Neural cell (in vitro differentiated cells): ENCODE measurements around the gene DDX24. TPM values are rescaled to one million over a fixed set of nuclear protein-coding genes. Genes with fewer than 3 reads are reported as not detected.

ENCODE experiments used
- H2AFZ ChIP-seq: fragments of 200-600, 300-800 bp; sonication (generic), shearing (Covaris generic); 2 replicates; pipeline ENCODE4 v1.6.0; 2014; ENCODE audit warnings: low read depth, mild to moderate bottlenecking, antibody characterized with exemption, low read length, moderate library complexity
- H3F3A ChIP-seq: fragments of 200-600 bp; shearing (Covaris generic); 2 replicates; pipeline ENCODE4 v1.6.1; 2016; ENCODE audit warnings: mild to moderate bottlenecking, moderate library complexity, mixed read lengths, antibody characterized with exemption, low read length; ENCODE audit not compliant: insufficient read depth, poor library complexity, severe bottlenecking
- H3K27ac ChIP-seq: fragments of 200-600, 300-800 bp; sonication (generic), shearing (Covaris generic); 2 replicates; pipeline ENCODE4 v1.5.1; 2014; ENCODE audit warnings: mild to moderate bottlenecking, low read length, moderate library complexity
- H3K27me3 ChIP-seq: fragments of 300-800, 200-600 bp; sonication (generic), shearing (Covaris generic); 2 replicates; pipeline ENCODE4 v1.6.0; 2014; ENCODE audit warnings: mild to moderate bottlenecking, low read depth, low read length, moderate library complexity; ENCODE audit not compliant: insufficient read depth
- H3K36me3 ChIP-seq: fragments of 300-800, 200-600 bp; sonication (generic), shearing (Covaris generic); 2 replicates; pipeline ENCODE4 v1.5.1; 2014; ENCODE audit warnings: mild to moderate bottlenecking, antibody characterized with exemption, low read length, moderate library complexity; ENCODE audit not compliant: insufficient read depth
- H3K4me2 ChIP-seq: fragments of 300-800, 200-600 bp; sonication (generic), shearing (Covaris generic); 2 replicates; pipeline ENCODE4 v1.6.0; 2014; ENCODE audit warnings: mild to moderate bottlenecking, low read length
- H3K4me3 ChIP-seq: fragments of 300-800, 200-600 bp; sonication (generic), shearing (Covaris generic); 2 replicates; pipeline ENCODE4 v1.5.1; 2014; ENCODE audit warnings: mild to moderate bottlenecking, low read length, moderate library complexity
- H3K79me2 ChIP-seq: fragments of 200-600 bp; shearing (Covaris generic); replicated peaks from 2 replicates; pipeline ENCODE4 v1.6.0; 2014; ENCODE audit warnings: mild to moderate bottlenecking, low read length, moderate library complexity; ENCODE audit not compliant: insufficient read depth
- H3K9ac ChIP-seq: fragments of 300-800, 200-600 bp; sonication (generic), shearing (Covaris generic); 2 replicates; pipeline ENCODE4 v1.6.1; 2016; ENCODE audit warnings: mild to moderate bottlenecking, low read length, mixed read lengths
- H3K9me2 ChIP-seq: fragments of 200-600 bp; shearing (Covaris generic); 2 replicates; pipeline ENCODE4 v1.6.1; 2016; ENCODE audit warnings: mild to moderate bottlenecking, low read length, mixed read lengths; ENCODE audit not compliant: insufficient read depth
- H3K9me3 ChIP-seq: fragments of 200-600, 300-800 bp; sonication (generic), shearing (Covaris generic); 2 replicates; pipeline ENCODE4 v1.6.1; 2016; ENCODE audit warnings: mild to moderate bottlenecking, mixed run types, low read length, moderate library complexity, mixed read lengths
- H4K20me1 ChIP-seq: fragments of 200-600 bp; shearing (Covaris generic); 2 replicates; pipeline ENCODE4 v1.6.1; 2016; ENCODE audit warnings: mild to moderate bottlenecking, mixed run types; ENCODE audit not compliant: insufficient read depth
- EP300 ChIP-seq: fragments of 450-650 bp; conservative IDR thresholded peaks from 2 replicates; pipeline ENCODE4 v1.6.1; 2014; ENCODE audit warnings: antibody characterized with exemption, mild to moderate bottlenecking, moderate library complexity; ENCODE audit not compliant: poor library complexity, severe bottlenecking
- EZH2 ChIP-seq: fragments of 200-600, 300-800 bp; shearing (Covaris generic), sonication (generic); IDR thresholded peaks from 2 replicates; pipeline ENCODE4 v1.6.1; 2014; ENCODE audit warnings: antibody characterized with exemption, low read length, borderline replicate concordance, mild to moderate bottlenecking; ENCODE audit not compliant: insufficient read depth, poor library complexity, severe bottlenecking
- MXI1 ChIP-seq: fragments of 450-650 bp; conservative IDR thresholded peaks from 2 replicates; pipeline ENCODE4 v1.6.1; 2014; ENCODE audit warnings: antibody characterized with exemption, mild to moderate bottlenecking; ENCODE audit not compliant: poor library complexity, severe bottlenecking
- POLR2AphosphoS5 ChIP-seq: IDR thresholded peaks from 2 replicates; pipeline ENCODE4 v1.6.1; 2012
- RAD21 ChIP-seq: fragments of 450-650 bp; conservative IDR thresholded peaks from 2 replicates; pipeline ENCODE4 v1.6.1; 2014; ENCODE audit warnings: antibody characterized with exemption, mild to moderate bottlenecking, moderate library complexity
- REST ChIP-seq: IDR thresholded peaks from 2 replicates; pipeline ENCODE4 v1.6.1; 2012; ENCODE audit warnings: borderline replicate concordance
- SMC3 ChIP-seq: fragments of 450-650 bp; conservative IDR thresholded peaks from 2 replicates; pipeline ENCODE4 v1.6.1; 2014; ENCODE audit warnings: antibody characterized with exemption, mild to moderate bottlenecking, moderate library complexity; ENCODE audit not compliant: poor library complexity
- TAF1 ChIP-seq: IDR thresholded peaks from 2 replicates; pipeline ENCODE4 v1.6.1; 2012; ENCODE audit warnings: low read depth
- polyA plus RNA-seq: library from polyadenylated mRNA; depleted of rRNA; stranded (reverse); fragments of >200 nt; gene quantifications from 2 replicates; pipeline ENCODE4 v1.2.3, GENCODE V29; 2014
- TF ChIP-seq, protein P1 (sequence below): fragments of 450-650 bp; IDR thresholded peaks from 2 replicates; pipeline ENCODE4 v1.5.1; 2014; ENCODE audit warnings: antibody characterized with exemption, mild to moderate bottlenecking, moderate library complexity; ENCODE audit not compliant: poor library complexity, severe bottlenecking

The DDX24 gene
- polyA plus RNA-seq, 1 donor from 2014 or later = 177 TPM

DNA sequence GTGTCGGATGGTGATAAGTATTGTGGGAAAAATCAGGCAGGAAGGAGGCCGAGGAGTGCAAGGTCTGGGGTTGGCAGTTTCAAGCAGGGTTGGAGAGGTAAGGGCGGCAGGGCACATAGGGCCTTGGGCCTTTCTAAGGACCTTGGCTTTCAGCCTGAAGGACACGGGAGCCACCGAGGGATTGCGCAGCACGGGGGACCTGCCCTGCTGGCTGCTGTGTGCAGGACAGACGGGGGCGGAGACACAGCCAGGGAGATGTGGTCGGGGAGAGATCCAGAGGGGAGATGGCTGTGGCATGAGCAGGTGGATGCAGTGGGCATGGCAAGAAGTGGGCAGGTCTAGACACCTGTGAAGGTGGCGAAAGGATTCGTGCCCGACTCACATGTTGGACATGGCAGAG, 40.2 kb downstream of the DDX24 start:
- Histone ChIP-seq H3K9me3 (no peaks in the 10 kb centered on the region), H3F3A (no peaks in the 10 kb centered on the region), H3K36me3 (no peaks in the 10 kb centered on the region), H2AFZ (no peak overlapping the region), H3K4me2 (no peak overlapping the region), H3K9me2 (no peaks in the 10 kb centered on the region), H3K79me2 (no peaks in the 10 kb centered on the region), H3K4me3 (no peak overlapping the region), H3K27ac (no peak overlapping the region), H4K20me1 (no peaks in the 10 kb centered on the region), H3K27me3 (no peaks in the 10 kb centered on the region), H3K9ac (no peak overlapping the region)
- TF ChIP-seq POLR2AphosphoS5 (no peak), RAD21 (no peak), TAF1 (no peak), EP300 (no peak), EZH2 (no peak), SMC3 (no peak), REST (no peak), MXI1 (no peak)
- TF ChIP-seq, protein P1, sequence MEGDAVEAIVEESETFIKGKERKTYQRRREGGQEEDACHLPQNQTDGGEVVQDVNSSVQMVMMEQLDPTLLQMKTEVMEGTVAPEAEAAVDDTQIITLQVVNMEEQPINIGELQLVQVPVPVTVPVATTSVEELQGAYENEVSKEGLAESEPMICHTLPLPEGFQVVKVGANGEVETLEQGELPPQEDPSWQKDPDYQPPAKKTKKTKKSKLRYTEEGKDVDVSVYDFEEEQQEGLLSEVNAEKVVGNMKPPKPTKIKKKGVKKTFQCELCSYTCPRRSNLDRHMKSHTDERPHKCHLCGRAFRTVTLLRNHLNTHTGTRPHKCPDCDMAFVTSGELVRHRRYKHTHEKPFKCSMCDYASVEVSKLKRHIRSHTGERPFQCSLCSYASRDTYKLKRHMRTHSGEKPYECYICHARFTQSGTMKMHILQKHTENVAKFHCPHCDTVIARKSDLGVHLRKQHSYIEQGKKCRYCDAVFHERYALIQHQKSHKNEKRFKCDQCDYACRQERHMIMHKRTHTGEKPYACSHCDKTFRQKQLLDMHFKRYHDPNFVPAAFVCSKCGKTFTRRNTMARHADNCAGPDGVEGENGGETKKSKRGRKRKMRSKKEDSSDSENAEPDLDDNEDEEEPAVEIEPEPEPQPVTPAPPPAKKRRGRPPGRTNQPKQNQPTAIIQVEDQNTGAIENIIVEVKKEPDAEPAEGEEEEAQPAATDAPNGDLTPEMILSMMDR = no peak

DNA sequence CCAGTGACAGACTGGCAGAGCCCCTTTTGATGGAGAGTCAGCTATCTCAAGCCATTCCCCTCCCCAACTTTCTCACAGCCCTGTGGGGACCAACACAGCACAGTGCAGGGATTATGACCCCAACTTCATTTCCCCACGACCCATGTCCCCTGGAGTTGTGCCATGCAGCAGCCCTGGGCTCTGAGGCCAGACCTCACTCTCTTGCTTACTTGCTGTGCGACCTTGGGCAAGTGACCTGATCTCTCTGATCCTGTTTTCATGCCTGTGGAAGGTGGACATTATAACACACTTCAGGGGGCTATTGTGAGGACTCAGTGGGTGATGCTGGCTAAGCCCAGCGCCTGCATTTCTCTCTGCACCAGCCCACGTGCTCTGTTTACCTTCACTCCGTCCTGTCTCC, 40.8 kb downstream of the DDX24 start:
- Histone ChIP-seq H3K27ac (no peak overlapping the region), H3F3A (no peaks in the 10 kb centered on the region), H3K27me3 (no peaks in the 10 kb centered on the region), H3K4me2 (no peak overlapping the region), H3K9me3 (no peaks in the 10 kb centered on the region), H3K4me3 (no peak overlapping the region), H3K79me2 (no peaks in the 10 kb centered on the region), H3K9ac (no peak overlapping the region), H2AFZ (no peak overlapping the region), H4K20me1 (no peaks in the 10 kb centered on the region), H3K9me2 (no peaks in the 10 kb centered on the region), H3K36me3 (no peaks in the 10 kb centered on the region)
- no peak for TF ChIP-seq MXI1
- TF ChIP-seq REST = no peak
- TF ChIP-seq POLR2AphosphoS5 = no peak
- TF ChIP-seq TAF1 = no peak
- TF ChIP-seq RAD21 = no peak
- TF ChIP-seq, protein P1 = no peak
